SK-N-SH (cell line): ENCODE data around the gene ANO3. TPM values are rescaled to one million over a fixed set of nuclear protein-coding genes. Genes with fewer than 3 reads are reported as not detected.

Experiments used
- CTCF ChIA-PET: fragments of 300-600, 350-600 bp; formaldehyde crosslinking; extraction: SDS; loops from one replicate; lab custom pipeline; 2021; lab: Yijun Ruan, JAX
- POLR2A ChIA-PET: fragments of 350-600 bp; sonication (Branson Sonifier 250); formaldehyde crosslinking; extraction: SDS; loops from one replicate; lab custom pipeline; 2020; ENCODE audit warnings: antibody characterized with exemption, inconsistent platforms; lab: Yijun Ruan, JAX
- DNase-seq: peaks from one replicate; pipeline ENCODE4 v3.0.0; 2012
- H2AFZ ChIP-seq: fragments of 200-600 bp; sonication (generic); 2 replicates; pipeline ENCODE4 v1.8.1; 2016; ENCODE audit warnings: antibody characterized with exemption, mild to moderate bottlenecking, low read depth
- H3F3A ChIP-seq: fragments of 200-600 bp; sonication (generic); replicated peaks from 2 replicates; pipeline ENCODE3; 2016; ENCODE audit warnings: antibody characterized with exemption, mild to moderate bottlenecking; ENCODE audit not compliant: insufficient read depth
- H3K27ac ChIP-seq, 2 experiments: fragments of 200-500 bp in 1 of 2; fragments of 200-600 bp in 1 of 2; sonication (Bioruptor generic) in 1 of 2; sonication (generic), shearing (Covaris generic) in 1 of 2; 2 replicates each; pipeline versions ENCODE4 v1.5.1 to v1.6.1; 2014 to 2016; ENCODE audit warnings: low read depth in 2 of 2, inconsistent platforms in 1 of 2, low read length in 1 of 2, mild to moderate bottlenecking in 1 of 2, mixed read lengths in 1 of 2
- H3K27me3 ChIP-seq: fragments of 200-600 bp; sonication (generic), shearing (Covaris generic); 2 replicates; pipeline ENCODE4 v1.6.1; 2016; ENCODE audit warnings: mixed run types; ENCODE audit not compliant: insufficient read depth
- H3K36me3 ChIP-seq, 2 experiments: fragments of 200-500 bp in 1 of 2; fragments of 200-600 bp in 1 of 2; sonication (Bioruptor generic) in 1 of 2; sonication (generic) in 1 of 2; replicated peaks in 1 of 2; 2 replicates each; pipeline versions ENCODE3 to v1.5.1; 2014 to 2016; ENCODE audit warnings: low read length in 1 of 2, mild to moderate bottlenecking in 1 of 2; ENCODE audit not compliant: insufficient read depth in 2 of 2, control insufficient read depth in 1 of 2
- H3K4me1 ChIP-seq, 2 experiments: fragments of 200-500 bp in 1 of 2; fragments of 200-600 bp in 1 of 2; sonication (Bioruptor generic) in 1 of 2; sonication (generic), shearing (Covaris generic) in 1 of 2; 2 replicates each; pipeline versions ENCODE4 v1.5.1 to v1.6.1; 2014 to 2016; ENCODE audit warnings: low read depth in 1 of 2, low read length in 1 of 2, mixed run types in 1 of 2; ENCODE audit not compliant: insufficient read depth in 2 of 2, control insufficient read depth in 1 of 2
- H3K4me2 ChIP-seq: fragments of 200-600 bp; sonication (generic), shearing (Covaris generic); 2 replicates; pipeline ENCODE4 v1.6.1; 2017; ENCODE audit warnings: mixed run types
- H3K4me3 ChIP-seq, 2 experiments: fragments of 200-500 bp in 1 of 2; fragments of 200-600 bp in 1 of 2; sonication (Bioruptor generic) in 1 of 2; sonication (generic), shearing (Covaris generic) in 1 of 2; 2 replicates each; pipeline versions ENCODE4 v1.5.1 to v1.8.1; 2014 to 2016; ENCODE audit warnings: low read depth in 2 of 2, inconsistent platforms in 1 of 2, low read length in 1 of 2, mild to moderate bottlenecking in 1 of 2, mixed read lengths in 1 of 2, moderate library complexity in 1 of 2
- H3K79me2 ChIP-seq: fragments of 200-600 bp; sonication (generic); 2 replicates; pipeline ENCODE4 v1.8.1; 2017; ENCODE audit warnings: mild to moderate bottlenecking; ENCODE audit not compliant: insufficient read depth
- H3K9ac ChIP-seq: fragments of 200-600 bp; sonication (generic); 2 replicates; pipeline ENCODE4 v1.6.1; 2017; ENCODE audit warnings: mixed run types
- H3K9me2 ChIP-seq: fragments of 200-600 bp; sonication (generic); 2 replicates; pipeline ENCODE4 v1.6.1; 2017; ENCODE audit warnings: mixed run types
- H3K9me3 ChIP-seq: fragments of 200-600 bp; sonication (generic); 2 replicates; pipeline ENCODE4 v1.6.1; 2017; ENCODE audit warnings: mixed run types, mild to moderate bottlenecking, moderate library complexity
- H4K20me1 ChIP-seq: fragments of 200-600 bp; sonication (generic); 2 replicates; pipeline ENCODE4 v1.6.1; 2017; ENCODE audit warnings: mild to moderate bottlenecking, mixed run types; ENCODE audit not compliant: insufficient read depth
- CHD2 ChIP-seq: fragments of 150-350 bp; IDR thresholded peaks from 2 replicates; pipeline ENCODE4 v1.6.1; 2018; ENCODE audit warnings: low read length; ENCODE audit not compliant: partially characterized antibody
- EP300 ChIP-seq, 2 experiments: IDR thresholded peaks; 2 replicates each; pipeline versions ENCODE4 v1.4.0 to v1.6.1; 2012; ENCODE audit warnings: borderline replicate concordance in 1 of 2, low read depth in 1 of 2, low read length in 1 of 2
- EZH2phosphoT487 ChIP-seq: fragments of 200-600 bp; sonication (generic); IDR thresholded peaks from 2 replicates; pipeline ENCODE4 v1.6.1; 2017; ENCODE audit warnings: low read depth, mixed run types, mild to moderate bottlenecking, antibody characterized with exemption, moderate library complexity, borderline replicate concordance
- FOXJ3 ChIP-seq: sonication (generic); formaldehyde crosslinking; IDR thresholded peaks from 2 replicates; pipeline ENCODE4 v1.5.1; 2020; ENCODE audit warnings: mild to moderate bottlenecking, missing genetic modification reagents
- GABPA ChIP-seq: IDR thresholded peaks from 2 replicates; pipeline ENCODE4 v1.4.0; 2012; ENCODE audit warnings: low read depth, mild to moderate bottlenecking
- GATA2 ChIP-seq: sonication (generic); formaldehyde crosslinking; IDR thresholded peaks from 2 replicates; pipeline ENCODE4 v1.5.0; 2020; ENCODE audit warnings: mild to moderate bottlenecking, missing genetic modification reagents
- JUND ChIP-seq: IDR thresholded peaks from 2 replicates; pipeline ENCODE4 v1.4.0; 2012
- MXI1 ChIP-seq: IDR thresholded peaks from 2 replicates; pipeline ENCODE4 v1.6.1; 2012; ENCODE audit warnings: mild to moderate bottlenecking, low read depth, low read length, improper control_type of control experiment
- POLR2AphosphoS5 ChIP-seq: IDR thresholded peaks from 2 replicates; pipeline ENCODE4 v1.6.1; 2012; ENCODE audit warnings: low read depth, low read length
- RFX5 ChIP-seq: IDR thresholded peaks from 2 replicates; pipeline ENCODE4 v1.6.1; 2012; ENCODE audit warnings: mild to moderate bottlenecking, improper control_type of control experiment, low read length
- RXRA ChIP-seq: IDR thresholded peaks from 2 replicates; pipeline ENCODE4 v1.4.0; 2012; ENCODE audit warnings: low read depth, mild to moderate bottlenecking, borderline replicate concordance
- SMC3 ChIP-seq: IDR thresholded peaks from 2 replicates; pipeline ENCODE4 v1.6.1; 2012; ENCODE audit warnings: low read depth, low read length, improper control_type of control experiment
- TAF1 ChIP-seq: IDR thresholded peaks from 2 replicates; pipeline ENCODE4 v1.6.1; 2012; ENCODE audit warnings: low read depth, mild to moderate bottlenecking, low read length, moderate library complexity, borderline replicate concordance
- TCF12 ChIP-seq: IDR thresholded peaks from 2 replicates; pipeline ENCODE4 v1.4.0; 2012
- TEAD4 ChIP-seq: IDR thresholded peaks from 2 replicates; pipeline ENCODE4 v1.4.0; 2012; ENCODE audit warnings: mild to moderate bottlenecking, borderline replicate concordance; ENCODE audit not compliant: insufficient read depth
- WGBS: methylation state at CpG from one replicate; pipeline ENCODE4 v1.1.6; 2017; ENCODE audit warnings: low lambda C conversion rate; 5-methylcytosine and 5-hydroxymethylcytosine counted together
- polyA plus RNA-seq, 3 experiments: library from polyadenylated mRNA; depleted of rRNA; stranded (reverse); fragments of >200 nt; gene quantifications; 2 replicates each; pipeline ENCODE4 v1.2.3, GENCODE V29; 2012
- TF ChIP-seq, protein P1 (sequence below): IDR thresholded peaks from 2 replicates; pipeline ENCODE4 v1.6.1; 2012; ENCODE audit warnings: mild to moderate bottlenecking, low read depth, low read length, moderate library complexity
- TF ChIP-seq, protein P2 (sequence below): fragments of 150-350 bp; IDR thresholded peaks from 2 replicates; pipeline ENCODE4 v1.6.1; 2017; ENCODE audit warnings: antibody characterized with exemption, low read length, low read depth, borderline replicate concordance
- TF ChIP-seq, protein P3 (sequence below): fragments of 200-600 bp; sonication (generic); IDR thresholded peaks from 2 replicates; pipeline ENCODE4 v1.6.1; 2017; ENCODE audit warnings: antibody characterized with exemption, mild to moderate bottlenecking, moderate library complexity

ANO3 gene
- polyA plus RNA-seq, 1 of the 3 experiments (the other 2 are of a cell fraction) = 0.13 TPM

DNA sequence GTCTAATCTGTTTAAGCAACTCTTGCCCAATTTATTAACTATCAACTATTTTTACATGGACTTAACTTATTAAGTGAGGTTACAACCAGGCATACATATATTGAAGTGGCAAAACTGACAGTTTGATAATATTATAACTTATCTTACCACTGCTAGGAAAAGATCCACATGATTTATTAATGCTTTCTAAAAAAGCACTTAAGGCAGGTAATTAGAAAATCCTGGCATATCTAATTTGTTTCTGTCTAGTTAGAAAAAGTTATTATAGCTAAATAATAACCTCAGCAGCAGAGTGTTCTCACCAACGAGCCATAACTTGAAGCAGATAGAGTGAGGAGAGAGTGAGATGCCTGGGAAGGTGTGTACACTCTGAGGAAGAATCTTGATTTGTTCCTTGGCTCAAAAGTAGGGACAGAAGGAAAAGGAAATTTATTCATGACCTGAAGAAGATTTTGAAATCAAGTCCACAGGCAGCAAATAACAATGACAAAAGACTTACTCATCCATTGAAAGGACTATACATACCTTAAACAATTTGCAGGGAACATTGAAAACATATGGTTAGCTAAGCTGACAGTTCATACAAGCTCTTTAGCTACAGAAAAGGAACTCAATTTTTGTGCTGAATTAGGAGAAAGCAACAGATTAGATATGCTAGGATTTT is 247.2 kb downstream of the ANO3 start:
- no peak for DNase-seq
- Histone ChIP-seq H3K4me2 (no peak overlapping the region), H4K20me1 (no peaks in the 10 kb centered on the region), H3K27ac (peak overlapping the region; percentile 9 to 64; a peak in 3 of 4 replicates), H3K9ac (no peak overlapping the region), H3K4me3 (no peak overlapping the region), H3K27me3 (no peaks in the 10 kb centered on the region), H3F3A (peaks cover 6% of the 10 kb centered on the region), H3K79me2 (no peaks in the 10 kb centered on the region), H2AFZ (no peak overlapping the region; the same call in 1 of the 2 replicates), H3K36me3 (no peaks in the 10 kb centered on the region), H3K9me3 (no peaks in the 10 kb centered on the region), H3K9me2 (no peaks in the 10 kb centered on the region), H3K4me1 (peaks cover 4 to 9% of the 10 kb centered on the region in 2 experiments; a peak in 3 of 4 replicates)
- ChIA-PET POLR2A (no interaction called here), CTCF (interaction anchor here (1.0 to 1.3 kb wide), 2 partner anchors 59 to 174 kb away, joined by 3 read pairs; no protein-coding TSS in a partner anchor)
- WGBS = 14% methylated on average over 1 of the region's 1 CpG
- TF ChIP-seq EP300 (IDR thresholded peaks at IDR 0.05; ENCODE audit: borderline replicate concordance in 1 of 2, low read depth in 1 of 2, low read length in 1 of 2) (no peak; a peak in 1 of 4 replicates), GABPA (no peak), JUND (peak; percentile 4; the same call in 1 of the 2 replicates), TCF12 (peak; percentile 69)

DNA sequence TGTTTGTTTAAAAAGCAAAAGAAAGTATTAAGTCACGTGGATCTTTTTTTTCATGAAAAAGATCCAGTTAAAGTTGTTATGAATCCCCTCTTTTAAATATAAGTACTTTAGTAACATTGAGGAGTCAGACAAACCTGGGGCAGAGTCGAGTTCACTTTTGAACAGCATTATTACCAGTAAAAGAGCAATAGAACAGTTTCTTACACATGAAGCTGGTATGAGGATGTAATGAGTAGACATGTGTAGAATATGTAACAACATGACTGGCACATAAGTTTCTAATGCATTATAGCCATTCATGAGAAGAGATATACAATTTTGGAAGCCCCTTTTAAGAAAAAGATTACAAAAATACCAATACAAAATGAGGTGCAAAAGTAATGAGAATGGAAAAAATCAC is 247.8 kb downstream of the ANO3 start:
- Histone ChIP-seq H3K4me2 (no peak overlapping the region), H3K4me3 (no peak overlapping the region), H3K27me3 (no peaks in the 10 kb centered on the region), H3K36me3 (no peaks in the 10 kb centered on the region), H3K9me2 (no peaks in the 10 kb centered on the region), H3K9ac (no peak overlapping the region), H3K79me2 (no peaks in the 10 kb centered on the region), H3K4me1 (peaks cover 4 to 8% of the 10 kb centered on the region in 2 experiments; a peak in 3 of 4 replicates), H3K9me3 (no peaks in the 10 kb centered on the region), H4K20me1 (no peaks in the 10 kb centered on the region), H3K27ac (peak overlapping the region; percentile 0 to 64; a peak in 2 of 4 replicates), H3F3A (peaks cover 6% of the 10 kb centered on the region), H2AFZ (no peak overlapping the region; the same call in 1 of the 2 replicates)
- CTCF ChIA-PET = interaction anchor here (0.6 to 1.3 kb wide), 3 partner anchors 59 to 174 kb away, joined by 3 to 4 read pairs (median 3); no protein-coding TSS in a partner anchor
- POLR2A ChIA-PET = no interaction called here
- no peak for DNase-seq
- 57% methylated on average over 2 of the region's 2 CpGs for WGBS
- TF ChIP-seq GABPA = no peak
- TF ChIP-seq SMC3 = no peak
- TF ChIP-seq CHD2 = no peak
- TF ChIP-seq RXRA = no peak
- TF ChIP-seq RFX5 = no peak
- TF ChIP-seq, protein P1, sequence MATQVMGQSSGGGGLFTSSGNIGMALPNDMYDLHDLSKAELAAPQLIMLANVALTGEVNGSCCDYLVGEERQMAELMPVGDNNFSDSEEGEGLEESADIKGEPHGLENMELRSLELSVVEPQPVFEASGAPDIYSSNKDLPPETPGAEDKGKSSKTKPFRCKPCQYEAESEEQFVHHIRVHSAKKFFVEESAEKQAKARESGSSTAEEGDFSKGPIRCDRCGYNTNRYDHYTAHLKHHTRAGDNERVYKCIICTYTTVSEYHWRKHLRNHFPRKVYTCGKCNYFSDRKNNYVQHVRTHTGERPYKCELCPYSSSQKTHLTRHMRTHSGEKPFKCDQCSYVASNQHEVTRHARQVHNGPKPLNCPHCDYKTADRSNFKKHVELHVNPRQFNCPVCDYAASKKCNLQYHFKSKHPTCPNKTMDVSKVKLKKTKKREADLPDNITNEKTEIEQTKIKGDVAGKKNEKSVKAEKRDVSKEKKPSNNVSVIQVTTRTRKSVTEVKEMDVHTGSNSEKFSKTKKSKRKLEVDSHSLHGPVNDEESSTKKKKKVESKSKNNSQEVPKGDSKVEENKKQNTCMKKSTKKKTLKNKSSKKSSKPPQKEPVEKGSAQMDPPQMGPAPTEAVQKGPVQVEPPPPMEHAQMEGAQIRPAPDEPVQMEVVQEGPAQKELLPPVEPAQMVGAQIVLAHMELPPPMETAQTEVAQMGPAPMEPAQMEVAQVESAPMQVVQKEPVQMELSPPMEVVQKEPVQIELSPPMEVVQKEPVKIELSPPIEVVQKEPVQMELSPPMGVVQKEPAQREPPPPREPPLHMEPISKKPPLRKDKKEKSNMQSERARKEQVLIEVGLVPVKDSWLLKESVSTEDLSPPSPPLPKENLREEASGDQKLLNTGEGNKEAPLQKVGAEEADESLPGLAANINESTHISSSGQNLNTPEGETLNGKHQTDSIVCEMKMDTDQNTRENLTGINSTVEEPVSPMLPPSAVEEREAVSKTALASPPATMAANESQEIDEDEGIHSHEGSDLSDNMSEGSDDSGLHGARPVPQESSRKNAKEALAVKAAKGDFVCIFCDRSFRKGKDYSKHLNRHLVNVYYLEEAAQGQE = no peak
- TF ChIP-seq, protein P2, sequence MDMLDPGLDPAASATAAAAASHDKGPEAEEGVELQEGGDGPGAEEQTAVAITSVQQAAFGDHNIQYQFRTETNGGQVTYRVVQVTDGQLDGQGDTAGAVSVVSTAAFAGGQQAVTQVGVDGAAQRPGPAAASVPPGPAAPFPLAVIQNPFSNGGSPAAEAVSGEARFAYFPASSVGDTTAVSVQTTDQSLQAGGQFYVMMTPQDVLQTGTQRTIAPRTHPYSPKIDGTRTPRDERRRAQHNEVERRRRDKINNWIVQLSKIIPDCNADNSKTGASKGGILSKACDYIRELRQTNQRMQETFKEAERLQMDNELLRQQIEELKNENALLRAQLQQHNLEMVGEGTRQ = no peak
- TF ChIP-seq, protein P3, sequence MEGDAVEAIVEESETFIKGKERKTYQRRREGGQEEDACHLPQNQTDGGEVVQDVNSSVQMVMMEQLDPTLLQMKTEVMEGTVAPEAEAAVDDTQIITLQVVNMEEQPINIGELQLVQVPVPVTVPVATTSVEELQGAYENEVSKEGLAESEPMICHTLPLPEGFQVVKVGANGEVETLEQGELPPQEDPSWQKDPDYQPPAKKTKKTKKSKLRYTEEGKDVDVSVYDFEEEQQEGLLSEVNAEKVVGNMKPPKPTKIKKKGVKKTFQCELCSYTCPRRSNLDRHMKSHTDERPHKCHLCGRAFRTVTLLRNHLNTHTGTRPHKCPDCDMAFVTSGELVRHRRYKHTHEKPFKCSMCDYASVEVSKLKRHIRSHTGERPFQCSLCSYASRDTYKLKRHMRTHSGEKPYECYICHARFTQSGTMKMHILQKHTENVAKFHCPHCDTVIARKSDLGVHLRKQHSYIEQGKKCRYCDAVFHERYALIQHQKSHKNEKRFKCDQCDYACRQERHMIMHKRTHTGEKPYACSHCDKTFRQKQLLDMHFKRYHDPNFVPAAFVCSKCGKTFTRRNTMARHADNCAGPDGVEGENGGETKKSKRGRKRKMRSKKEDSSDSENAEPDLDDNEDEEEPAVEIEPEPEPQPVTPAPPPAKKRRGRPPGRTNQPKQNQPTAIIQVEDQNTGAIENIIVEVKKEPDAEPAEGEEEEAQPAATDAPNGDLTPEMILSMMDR = no peak
- TF ChIP-seq TCF12 = no peak
- TF ChIP-seq TEAD4 = no peak
- TF ChIP-seq MXI1 = no peak
- TF ChIP-seq TAF1 = no peak
- TF ChIP-seq GATA2 (CRISPR knock-in tag) = no peak
- TF ChIP-seq POLR2AphosphoS5 = no peak
- no peak for TF ChIP-seq FOXJ3 (CRISPR knock-in tag)
- no peak for TF ChIP-seq EZH2phosphoT487
- TF ChIP-seq, all 33 proteins: peak for 0
